ENCODE results near the gene SETBP1. TPM values are rescaled to one million over a fixed set of nuclear protein-coding genes. Genes with fewer than 3 reads are reported as not detected.

SETBP1 gene
- polyA plus RNA-seq, 4 donors = 30.6 to 51.3 (median 32.5) TPM

GRCh38 chr18:45086777-45087176, 406.1 kb downstream of the SETBP1 start:
- no peak for DNase-seq (ENCODE audit: low read depth in 4 of 4, low spot score in 3 of 4)

GRCh38 chr18:45090526-45091140, 409.9 kb downstream of the SETBP1 start:
- DNase-seq (ENCODE audit: low read depth in 4 of 4, low spot score in 3 of 4) = no peak

- no peak for DNase-seq (ENCODE audit: low read depth in 4 of 4, low spot score in 3 of 4)
Observed at GRCh38 chr18:45100321-45101105, 419.8 kb downstream of the SETBP1 start.

DNA sequence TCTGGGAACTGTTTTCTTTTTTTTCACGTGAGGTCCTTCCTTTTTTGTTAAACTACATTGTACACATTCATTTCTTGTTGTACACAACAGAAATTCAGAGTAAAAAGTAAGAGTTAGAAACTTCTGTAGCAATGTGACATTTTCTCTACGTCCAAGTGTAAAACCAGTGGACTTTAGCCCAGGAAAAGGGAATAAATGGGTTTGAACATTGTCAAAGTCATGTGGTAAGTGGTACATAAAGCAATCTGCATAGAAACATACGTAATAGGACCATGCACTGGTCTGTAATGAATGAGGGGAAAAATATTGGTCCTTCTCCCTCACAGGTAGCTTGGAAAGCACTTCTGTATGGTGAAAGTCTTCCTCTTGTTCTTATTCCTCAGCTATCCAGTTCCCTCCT, 421.4 kb downstream of the SETBP1 start:
- DNase-seq (ENCODE audit: low read depth in 4 of 4, low spot score in 3 of 4) = no peak

DNA sequence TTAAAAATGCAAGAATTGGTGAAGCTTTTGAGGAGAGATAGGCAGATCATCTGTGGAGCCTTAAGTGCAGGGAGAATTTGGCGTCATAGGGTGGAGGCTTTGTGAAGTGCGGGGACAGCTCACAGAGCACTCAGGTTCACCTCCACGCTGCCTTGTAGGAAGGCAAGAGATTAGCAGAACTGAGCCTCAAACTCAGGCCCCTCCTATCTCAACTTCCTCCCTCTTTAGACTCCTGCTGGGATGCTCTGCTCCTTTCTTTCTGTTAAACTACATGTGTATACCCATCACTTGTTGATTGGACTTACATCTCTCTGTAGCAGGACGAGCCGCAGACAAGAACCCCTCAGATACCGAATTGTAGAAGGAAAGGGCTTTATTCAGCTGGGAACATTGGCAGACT, 422.2 kb downstream of the SETBP1 start:
- DNase-seq (ENCODE audit: low read depth in 4 of 4, low spot score in 3 of 4) = no peak

- DNase-seq (ENCODE audit: low read depth in 4 of 4, low spot score in 3 of 4) = no peak
Observed at GRCh38 chr18:45103319-45104048, 422.8 kb downstream of the SETBP1 start.

DNA sequence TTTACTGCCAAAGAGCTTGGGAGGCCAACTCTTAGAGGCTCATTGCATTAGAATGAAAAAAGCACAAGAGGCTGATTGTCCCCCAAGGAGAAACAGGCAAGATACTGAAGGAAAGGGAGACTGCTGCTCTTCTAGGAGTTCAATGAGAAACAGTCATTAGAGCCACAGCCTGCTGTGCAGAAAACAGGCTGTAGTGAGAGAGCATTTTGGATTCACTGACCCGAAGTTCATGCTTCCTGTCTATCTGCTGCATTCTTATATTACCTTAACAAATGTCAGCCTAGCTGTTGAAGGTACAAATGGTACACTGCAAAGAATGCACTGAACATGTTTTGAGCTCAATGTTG, 423.3 kb downstream of the SETBP1 start:
- no peak for DNase-seq (ENCODE audit: low read depth in 4 of 4, low spot score in 3 of 4)

DNA sequence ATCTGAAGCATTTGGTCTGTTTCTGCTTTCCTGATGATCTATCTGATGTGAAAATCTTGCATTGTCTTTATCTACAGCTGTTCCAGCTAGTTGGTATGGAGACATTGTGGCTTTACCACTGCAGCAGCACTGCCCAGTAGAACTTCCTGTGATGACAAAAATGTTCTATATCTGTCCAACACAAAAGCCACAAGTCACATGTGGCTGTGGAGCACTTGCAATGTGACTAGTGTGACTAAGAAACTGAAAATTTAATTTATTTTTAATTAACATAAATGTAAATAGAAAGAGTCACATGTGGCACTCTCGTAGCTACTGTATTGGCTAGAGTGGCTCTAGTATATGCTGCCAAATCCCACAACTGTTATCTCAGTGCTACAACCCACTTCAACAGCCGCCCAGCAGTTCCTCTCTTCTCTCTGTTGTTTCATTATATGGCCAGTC, 425.7 kb downstream of the SETBP1 start:
- no peak for DNase-seq (ENCODE audit: low read depth in 4 of 4, low spot score in 3 of 4)

DNA sequence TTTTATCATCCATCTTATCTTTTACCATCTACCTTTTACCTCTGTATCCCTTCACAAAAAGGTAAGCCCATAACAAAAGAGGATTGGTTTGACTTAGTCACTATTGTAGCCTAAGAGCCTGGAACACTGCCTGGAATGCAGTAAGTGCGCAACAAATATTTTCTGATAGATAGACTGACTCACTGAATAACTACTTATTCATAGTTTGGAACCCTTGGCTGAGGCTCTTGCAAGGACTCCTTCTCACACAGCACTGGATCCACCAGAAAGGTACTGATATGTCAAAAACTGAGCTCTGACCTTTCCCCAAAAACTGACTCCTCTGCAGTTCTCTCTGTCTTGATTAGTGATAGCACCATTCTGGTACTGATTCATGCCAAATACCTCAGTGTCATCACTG, 426.7 kb downstream of the SETBP1 start:
- no peak for DNase-seq (ENCODE audit: low read depth in 4 of 4, low spot score in 3 of 4)

DNA sequence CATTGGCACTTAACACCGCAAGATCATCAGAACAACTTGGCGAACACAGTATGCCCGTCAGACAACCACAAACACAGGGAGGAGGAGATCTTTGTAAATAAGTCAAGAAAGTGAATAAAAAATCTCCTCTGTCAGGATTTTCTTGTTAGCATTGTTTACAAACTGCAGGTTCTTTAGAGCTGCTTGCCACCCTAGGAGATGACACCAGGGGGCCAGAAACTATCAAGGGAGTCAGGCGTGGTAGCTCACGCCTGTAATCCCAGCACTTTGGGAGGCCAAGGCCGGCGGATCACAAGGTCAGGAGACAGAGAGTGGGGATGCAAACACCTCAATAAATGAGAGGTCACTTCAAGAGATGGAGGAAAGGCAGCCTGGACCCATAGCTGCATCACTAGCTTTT, 428.1 kb downstream of the SETBP1 start:
- no peak for DNase-seq (ENCODE audit: low read depth in 4 of 4, low spot score in 3 of 4)

DNA sequence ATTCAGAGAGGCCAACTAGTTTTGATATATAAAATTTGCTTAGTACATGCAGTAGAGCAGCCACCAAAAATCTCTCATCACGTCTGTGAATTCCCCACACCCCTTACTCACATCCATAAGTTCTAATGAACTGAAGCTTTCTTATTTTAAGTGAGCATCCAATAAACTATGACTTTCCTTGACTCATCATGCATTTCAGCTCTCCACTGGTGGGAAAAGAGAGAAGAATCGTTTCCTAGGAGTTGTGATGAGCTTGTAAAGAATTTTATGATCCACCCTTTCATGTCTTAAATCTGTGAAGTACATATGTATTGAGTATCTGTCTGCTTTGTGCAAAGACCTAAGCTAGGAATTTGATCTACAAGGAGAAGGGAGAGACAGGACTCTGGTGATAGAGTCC, 428.6 kb downstream of the SETBP1 start:
- DNase-seq (ENCODE audit: low read depth in 4 of 4, low spot score in 3 of 4) = no peak

GRCh38 chr18:45109706-45110105, 429.0 kb downstream of the SETBP1 start:
- DNase-seq (ENCODE audit: low read depth in 4 of 4, low spot score in 3 of 4) = no peak

DNA sequence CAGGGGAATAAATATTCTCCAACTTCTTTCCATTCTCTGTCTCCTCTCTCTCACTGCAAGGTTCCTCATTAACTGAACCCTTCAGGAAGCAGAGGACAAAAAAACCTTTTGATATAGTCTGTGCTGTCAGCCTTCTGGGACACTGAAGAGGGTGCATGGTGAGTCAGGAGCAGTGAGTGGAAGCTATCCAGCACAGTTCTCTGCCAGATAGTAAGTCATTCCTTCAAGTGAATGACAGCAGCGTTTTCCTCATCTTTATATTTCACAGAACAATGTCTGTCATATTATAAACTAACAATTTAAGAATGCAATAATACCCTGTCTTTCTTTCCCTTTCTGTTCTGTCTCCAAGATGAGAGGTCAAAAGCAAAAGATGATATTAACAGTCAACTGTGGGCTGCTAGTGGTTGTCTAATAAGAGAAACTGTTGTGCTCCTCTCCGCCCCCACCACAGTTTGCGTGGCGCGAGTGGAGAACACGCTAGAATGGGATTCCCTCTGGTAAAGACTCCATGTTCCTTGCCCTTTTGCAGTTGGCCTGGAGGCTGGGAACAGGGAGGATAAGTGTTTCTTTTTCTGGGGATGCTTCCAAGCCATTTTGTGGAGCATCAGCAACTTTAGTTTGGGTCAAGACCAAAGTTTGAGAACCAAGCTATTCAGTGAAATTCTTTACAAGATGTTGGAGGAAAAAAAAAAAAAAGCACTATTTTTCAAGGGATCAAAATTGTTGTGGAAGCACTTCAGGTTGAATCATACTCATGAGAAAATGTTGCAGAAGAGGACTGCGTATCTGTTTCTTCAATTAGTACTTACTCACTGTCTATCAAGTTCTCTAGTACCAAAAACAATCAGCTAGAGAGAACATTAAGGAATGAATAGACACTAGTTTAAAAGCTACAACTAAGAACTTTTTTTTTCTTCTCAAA, 430.2 kb downstream of the SETBP1 start:
- no peak for DNase-seq (ENCODE audit: low read depth in 4 of 4, low spot score in 3 of 4)

DNA sequence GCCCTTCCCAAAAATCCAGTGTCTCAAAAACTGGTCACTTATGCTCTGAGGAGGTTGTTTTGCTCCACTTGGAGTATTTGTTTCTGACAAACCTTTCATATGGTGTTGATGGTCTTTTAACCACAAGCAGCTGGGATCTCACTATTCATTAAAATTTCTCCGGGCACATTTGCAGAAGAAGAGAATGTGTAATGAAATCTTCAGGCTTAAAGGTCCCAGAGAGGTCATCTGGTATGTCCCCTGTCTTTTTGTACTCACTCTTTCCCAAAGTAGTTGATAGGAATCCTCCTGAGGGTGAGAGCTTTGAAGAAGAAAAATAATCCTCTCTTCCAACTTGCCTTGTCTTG, 430.8 kb downstream of the SETBP1 start:
- no peak for DNase-seq (ENCODE audit: low read depth in 4 of 4, low spot score in 3 of 4)

GRCh38 chr18:45112682-45113081, 432.0 kb downstream of the SETBP1 start:
- no peak for DNase-seq (ENCODE audit: low read depth in 4 of 4, low spot score in 3 of 4)

GRCh38 chr18:45116116-45116515, 435.4 kb downstream of the SETBP1 start:
- no peak for DNase-seq (ENCODE audit: low read depth in 4 of 4, low spot score in 3 of 4)

All from left renal pelvis (tissue), 4 donors.